HG02642 (cell line): ENCODE results near the gene FERMT3.

Experiments
- ATAC-seq: cut with Tn5 transposase; IDR thresholded peaks from one replicate; pipeline ENCODE4 v1.9.1; 2021; ENCODE audit warnings: mild to moderate bottlenecking; ENCODE audit not compliant: unreplicated experiment, poor library complexity

FERMT3 gene

GRCh38 chr11:64218628-64219353, 12.3 kb downstream of the FERMT3 start:
- ATAC-seq: no peak

GRCh38 chr11:64219354-64219684, 12.8 kb downstream of the FERMT3 start:
- no peak for ATAC-seq

GRCh38 chr11:64219755-64220154, 13.2 kb downstream of the FERMT3 start:
- no peak for ATAC-seq

GRCh38 chr11:64220271-64220670, 13.8 kb downstream of the FERMT3 start:
- ATAC-seq: no peak

- ATAC-seq: no peak
These were observed 14.3 kb downstream of the FERMT3 start for GRCh38 chr11:64220798-64221197.

- ATAC-seq: no peak
These were observed 16.1 kb downstream of the FERMT3 start for GRCh38 chr11:64222651-64223000.

- ATAC-seq: no peak
These were observed 16.6 kb downstream of the FERMT3 start for GRCh38 chr11:64223001-64223651.

- ATAC-seq: no peak
These were observed 17.8 kb downstream of the FERMT3 start for GRCh38 chr11:64224151-64224890.

GRCh38 chr11:64224891-64225607, 18.5 kb downstream of the FERMT3 start:
- no peak for ATAC-seq

GRCh38 chr11:64225608-64226506, 19.3 kb downstream of the FERMT3 start, which contains the start of the genes NUDT22 and TRPT1:
Gene NUDT22, plus strand, starts transcription at chr11:64226274. Its CDS starts 379 bp downstream, at chr11:64226653.
Gene TRPT1, minus strand, starts transcription at chr11:64226186. Its CDS starts 326 bp downstream, at chr11:64225860.
- peak; percentile 48 for ATAC-seq

GRCh38 chr11:64226507-64227051, 20.1 kb downstream of the FERMT3 start:
- peak; percentile 31 for ATAC-seq

- no peak for ATAC-seq
These were observed 21.0 kb downstream of the FERMT3 start for GRCh38 chr11:64227405-64227956.

- ATAC-seq: no peak
These were observed 22.7 kb downstream of the FERMT3 start for GRCh38 chr11:64229090-64229743.

- ATAC-seq: no peak
These were observed 23.2 kb downstream of the FERMT3 start for GRCh38 chr11:64229744-64230170.

- peak; percentile 53 for ATAC-seq
These were observed 23.9 kb downstream of the FERMT3 start, which contains the start of gene DNAJC4 for GRCh38 chr11:64230171-64230984. Gene DNAJC4, plus strand, starts transcription at chr11:64230548. Its CDS starts 307 bp downstream, at chr11:64230855.

- no peak for ATAC-seq
These were observed 24.5 kb downstream of the FERMT3 start for GRCh38 chr11:64230985-64231365.

GRCh38 chr11:64231546-64231945, 25.0 kb downstream of the FERMT3 start:
- no peak for ATAC-seq
